ENCODE data around the gene SLC27A2. TPM values are rescaled to one million over a fixed set of nuclear protein-coding genes. Genes with fewer than 3 reads are reported as not detected.

SLC27A2 gene
- polyA plus RNA-seq, 1 experiment: 0.11 TPM

GRCh38 chr15:50244959-50245624 lies 63.1 kb downstream of the SLC27A2 start:
- ChIA-PET CTCF (interaction anchor here (0.6 kb wide), 1 partner anchor 592 kb away, joined by 3 read pairs; no protein-coding TSS in a partner anchor), POLR2A (no interaction called here)
- no peak for DNase-seq (ENCODE audit: low read depth, low spot score)
- H3K27ac ChIP-seq (ENCODE audit: low read depth, low read length): no peak overlapping the region
- no peaks in the 10 kb centered on the region for H3K9me3 ChIP-seq (ENCODE audit: control insufficient read depth, insufficient read depth, low read length)
- H3K27me3 ChIP-seq (ENCODE audit: control insufficient read depth, insufficient read depth, low read length): no peaks in the 10 kb centered on the region
- TF ChIP-seq, protein P1, sequence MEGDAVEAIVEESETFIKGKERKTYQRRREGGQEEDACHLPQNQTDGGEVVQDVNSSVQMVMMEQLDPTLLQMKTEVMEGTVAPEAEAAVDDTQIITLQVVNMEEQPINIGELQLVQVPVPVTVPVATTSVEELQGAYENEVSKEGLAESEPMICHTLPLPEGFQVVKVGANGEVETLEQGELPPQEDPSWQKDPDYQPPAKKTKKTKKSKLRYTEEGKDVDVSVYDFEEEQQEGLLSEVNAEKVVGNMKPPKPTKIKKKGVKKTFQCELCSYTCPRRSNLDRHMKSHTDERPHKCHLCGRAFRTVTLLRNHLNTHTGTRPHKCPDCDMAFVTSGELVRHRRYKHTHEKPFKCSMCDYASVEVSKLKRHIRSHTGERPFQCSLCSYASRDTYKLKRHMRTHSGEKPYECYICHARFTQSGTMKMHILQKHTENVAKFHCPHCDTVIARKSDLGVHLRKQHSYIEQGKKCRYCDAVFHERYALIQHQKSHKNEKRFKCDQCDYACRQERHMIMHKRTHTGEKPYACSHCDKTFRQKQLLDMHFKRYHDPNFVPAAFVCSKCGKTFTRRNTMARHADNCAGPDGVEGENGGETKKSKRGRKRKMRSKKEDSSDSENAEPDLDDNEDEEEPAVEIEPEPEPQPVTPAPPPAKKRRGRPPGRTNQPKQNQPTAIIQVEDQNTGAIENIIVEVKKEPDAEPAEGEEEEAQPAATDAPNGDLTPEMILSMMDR (IDR thresholded peaks at IDR 0.05; ENCODE audit: low read depth, low read length): no peak
- H3K4me3 ChIP-seq (ENCODE audit: low read depth, low read length): no peak overlapping the region

DNA sequence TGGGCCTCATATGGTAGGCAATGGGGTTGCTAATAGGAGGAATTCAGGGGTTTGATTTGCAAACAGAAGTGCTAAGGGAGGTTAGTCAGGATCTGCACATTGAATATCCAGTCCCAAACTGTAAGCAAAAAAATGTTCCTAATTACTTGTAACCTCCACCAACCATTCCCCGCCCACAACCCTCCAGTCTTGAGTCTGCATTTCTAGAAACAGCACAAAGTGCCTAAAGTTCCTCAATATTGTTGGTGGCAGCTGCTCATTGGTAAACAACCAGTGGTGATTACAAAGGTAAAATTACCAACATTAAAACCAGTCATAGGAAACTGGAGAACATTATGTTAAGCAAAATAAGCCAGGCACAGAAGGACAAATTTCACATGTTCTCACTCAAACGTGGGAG lies 64.6 kb downstream of the SLC27A2 start:
- Histone ChIP-seq H3K4me3 (ENCODE audit: low read depth, low read length) (no peak overlapping the region), H3K27ac (ENCODE audit: low read depth, low read length) (no peak overlapping the region), H3K9me3 (ENCODE audit: control insufficient read depth, insufficient read depth, low read length) (no peaks in the 10 kb centered on the region), H3K27me3 (ENCODE audit: control insufficient read depth, insufficient read depth, low read length) (no peaks in the 10 kb centered on the region)
- DNase-seq (ENCODE audit: low read depth, low spot score): no peak
- CTCF ChIA-PET: no interaction called here
- TF ChIP-seq, protein P1 (IDR thresholded peaks at IDR 0.05; ENCODE audit: low read depth, low read length): no peak
- POLR2A ChIA-PET: no interaction called here

- no peak overlapping the region for H3K4me3 ChIP-seq (ENCODE audit: low read depth, low read length)
- no peak overlapping the region for H3K27ac ChIP-seq (ENCODE audit: low read depth, low read length)
- H3K27me3 ChIP-seq (ENCODE audit: control insufficient read depth, insufficient read depth, low read length): no peaks in the 10 kb centered on the region
- POLR2A ChIA-PET: no interaction called here
- no peak for DNase-seq (ENCODE audit: low read depth, low spot score)
- CTCF ChIA-PET: no interaction called here
- no peaks in the 10 kb centered on the region for H3K9me3 ChIP-seq (ENCODE audit: control insufficient read depth, insufficient read depth, low read length)
- TF ChIP-seq, protein P1 (IDR thresholded peaks at IDR 0.05; ENCODE audit: low read depth, low read length): no peak
These were observed 66.0 kb downstream of the SLC27A2 start for GRCh38 chr15:50247819-50248655.

- TF ChIP-seq, protein P1 (IDR thresholded peaks at IDR 0.05; ENCODE audit: low read depth, low read length): no peak
- H3K27ac ChIP-seq (ENCODE audit: low read depth, low read length): no peak overlapping the region
- ChIA-PET POLR2A (no interaction called here), CTCF (no interaction called here)
- H3K9me3 ChIP-seq (ENCODE audit: control insufficient read depth, insufficient read depth, low read length): no peaks in the 10 kb centered on the region
- no peak overlapping the region for H3K4me3 ChIP-seq (ENCODE audit: low read depth, low read length)
- no peaks in the 10 kb centered on the region for H3K27me3 ChIP-seq (ENCODE audit: control insufficient read depth, insufficient read depth, low read length)
- no peak for DNase-seq (ENCODE audit: low read depth, low spot score)
These were observed 67.1 kb downstream of the SLC27A2 start for GRCh38 chr15:50248994-50249582.

DNA sequence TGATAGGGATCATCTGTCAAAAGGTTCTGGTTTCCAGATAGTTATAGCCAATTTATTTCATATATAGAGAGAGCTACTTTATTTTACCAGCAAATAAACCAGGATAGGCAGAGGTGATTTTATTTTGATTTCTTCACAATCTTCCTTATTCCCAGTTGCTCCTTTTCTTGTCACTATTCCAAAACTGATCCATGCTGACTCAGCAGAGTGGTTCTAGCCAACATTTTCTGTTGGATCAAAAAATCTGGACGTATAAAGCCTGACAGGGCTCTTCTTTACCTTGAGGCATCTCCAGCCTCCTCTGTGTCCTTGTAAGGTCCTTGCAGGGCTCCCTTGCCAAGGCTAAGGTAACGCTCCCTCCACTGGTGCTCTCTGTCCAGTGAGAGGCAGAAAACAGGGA lies 67.7 kb downstream of the SLC27A2 start:
- ChIA-PET POLR2A (no interaction called here), CTCF (no interaction called here)
- TF ChIP-seq, protein P1 (IDR thresholded peaks at IDR 0.05; ENCODE audit: low read depth, low read length): no peak
- Histone ChIP-seq H3K9me3 (ENCODE audit: control insufficient read depth, insufficient read depth, low read length) (no peaks in the 10 kb centered on the region), H3K27ac (ENCODE audit: low read depth, low read length) (no peak overlapping the region), H3K27me3 (ENCODE audit: control insufficient read depth, insufficient read depth, low read length) (no peaks in the 10 kb centered on the region), H3K4me3 (ENCODE audit: low read depth, low read length) (no peak overlapping the region)
- DNase-seq (ENCODE audit: low read depth, low spot score): no peak

All from AG04450 (cell line).